GM12892 (cell line): ENCODE results near the gene PKP1.

Experiments used
- POLR2A ChIP-seq: IDR thresholded peaks from 2 replicates; pipeline ENCODE4 v1.6.1; 2011; ENCODE audit warnings: low read depth, low read length, control low read depth
- TAF1 ChIP-seq: IDR thresholded peaks from 2 replicates; pipeline ENCODE4 v1.6.1; 2011; ENCODE audit warnings: low read depth, mild to moderate bottlenecking, control low read depth, low read length, borderline replicate concordance

DNA sequence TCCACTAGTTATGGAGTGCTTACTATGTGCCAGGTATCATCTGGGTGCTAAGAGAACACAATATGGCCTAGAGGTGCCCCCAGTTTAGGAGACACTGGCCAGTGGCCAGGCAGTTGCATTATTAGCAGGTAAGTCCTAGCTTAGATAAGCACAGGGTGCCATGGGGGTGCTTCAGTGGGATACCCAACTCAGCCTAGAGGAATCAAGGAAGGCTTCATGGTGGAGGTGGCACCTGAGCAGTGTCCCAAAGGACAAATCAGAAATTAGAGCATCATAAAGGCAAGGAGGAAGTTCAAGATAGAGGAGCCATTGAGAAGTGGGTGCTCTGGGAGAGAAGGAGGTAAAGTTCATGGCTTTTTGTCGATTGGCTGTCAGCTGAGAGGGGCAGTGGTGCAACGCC lies 31.9 kb upstream of the PKP1 start:
- TF ChIP-seq TAF1 = no peak
- no peak for TF ChIP-seq POLR2A
